ENCODE data around the gene NRIP1. TPM values are rescaled to one million over a fixed set of nuclear protein-coding genes. Genes with fewer than 3 reads are reported as not detected.

The NRIP1 gene
- total RNA-seq, 6 donors from 2014 or later: 10.5 to 47.2 (median 34.8) TPM

DNA sequence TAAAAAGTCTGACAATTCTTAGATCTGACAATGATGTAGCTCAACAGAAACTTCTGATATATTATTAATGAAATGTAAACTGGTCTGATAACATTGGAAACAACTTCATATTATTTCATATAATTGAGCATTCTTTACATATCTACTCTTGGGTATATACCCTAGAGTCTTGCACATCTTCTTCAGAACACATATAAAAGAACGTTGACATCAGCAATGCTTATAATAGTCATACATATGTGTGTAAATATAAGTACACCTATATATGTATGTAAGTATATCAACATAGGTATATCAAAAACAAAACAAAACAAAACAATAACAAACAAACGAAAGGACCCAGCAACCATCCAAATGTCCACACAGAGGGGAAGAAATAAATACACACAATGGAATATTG, 38.4 kb downstream of the NRIP1 start:
- no peaks in the 10 kb centered on the region for H3K9me3 ChIP-seq
- no peaks in the 10 kb centered on the region for H3K27me3 ChIP-seq
- ATAC-seq (ENCODE audit: low FRiP score in 2 of 2) (no peak), DNase-seq (no peak)
- H3K4me3 ChIP-seq: no peak overlapping the region
- peaks cover 4 to 19% (median 14%) of the 10 kb centered on the region in 4 donors for H3K4me1 ChIP-seq
- no peaks in the 10 kb centered on the region for H3K36me3 ChIP-seq
- H3K27ac ChIP-seq: no peak overlapping the region
- no peak for TF ChIP-seq POLR2AphosphoS5 (IDR thresholded peaks at IDR 0.05)
- TF ChIP-seq, protein P1, sequence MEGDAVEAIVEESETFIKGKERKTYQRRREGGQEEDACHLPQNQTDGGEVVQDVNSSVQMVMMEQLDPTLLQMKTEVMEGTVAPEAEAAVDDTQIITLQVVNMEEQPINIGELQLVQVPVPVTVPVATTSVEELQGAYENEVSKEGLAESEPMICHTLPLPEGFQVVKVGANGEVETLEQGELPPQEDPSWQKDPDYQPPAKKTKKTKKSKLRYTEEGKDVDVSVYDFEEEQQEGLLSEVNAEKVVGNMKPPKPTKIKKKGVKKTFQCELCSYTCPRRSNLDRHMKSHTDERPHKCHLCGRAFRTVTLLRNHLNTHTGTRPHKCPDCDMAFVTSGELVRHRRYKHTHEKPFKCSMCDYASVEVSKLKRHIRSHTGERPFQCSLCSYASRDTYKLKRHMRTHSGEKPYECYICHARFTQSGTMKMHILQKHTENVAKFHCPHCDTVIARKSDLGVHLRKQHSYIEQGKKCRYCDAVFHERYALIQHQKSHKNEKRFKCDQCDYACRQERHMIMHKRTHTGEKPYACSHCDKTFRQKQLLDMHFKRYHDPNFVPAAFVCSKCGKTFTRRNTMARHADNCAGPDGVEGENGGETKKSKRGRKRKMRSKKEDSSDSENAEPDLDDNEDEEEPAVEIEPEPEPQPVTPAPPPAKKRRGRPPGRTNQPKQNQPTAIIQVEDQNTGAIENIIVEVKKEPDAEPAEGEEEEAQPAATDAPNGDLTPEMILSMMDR (IDR thresholded peaks at IDR 0.05): no peak
- no peak for TF ChIP-seq EP300 (IDR thresholded peaks at IDR 0.05)
- no peak for TF ChIP-seq POLR2A (IDR thresholded peaks at IDR 0.05)
- 81 to 82% methylated on average over 2 of the region's 2 CpGs for WGBS, 2 donors

DNA sequence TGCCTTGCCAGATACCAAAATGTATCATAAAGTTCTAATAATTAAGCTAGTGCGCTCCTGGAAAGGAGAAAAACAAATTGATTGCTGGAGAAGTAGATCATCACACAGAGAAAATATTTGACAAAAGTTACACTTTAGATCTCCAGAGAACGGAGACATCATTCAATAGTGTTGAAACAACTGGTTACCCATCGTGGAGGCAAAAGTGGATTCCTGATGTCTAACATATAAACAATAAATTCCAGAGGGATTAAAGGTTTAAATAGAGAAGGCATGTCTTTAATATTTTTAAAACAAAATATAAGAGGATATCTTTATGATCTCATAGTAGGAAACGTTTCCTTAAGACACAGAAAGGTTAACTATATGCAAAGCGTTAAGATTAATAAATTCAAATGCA, 41.0 kb downstream of the NRIP1 start:
- 82 to 86% methylated on average over 5 of the region's 5 CpGs for WGBS, 2 donors

DNA sequence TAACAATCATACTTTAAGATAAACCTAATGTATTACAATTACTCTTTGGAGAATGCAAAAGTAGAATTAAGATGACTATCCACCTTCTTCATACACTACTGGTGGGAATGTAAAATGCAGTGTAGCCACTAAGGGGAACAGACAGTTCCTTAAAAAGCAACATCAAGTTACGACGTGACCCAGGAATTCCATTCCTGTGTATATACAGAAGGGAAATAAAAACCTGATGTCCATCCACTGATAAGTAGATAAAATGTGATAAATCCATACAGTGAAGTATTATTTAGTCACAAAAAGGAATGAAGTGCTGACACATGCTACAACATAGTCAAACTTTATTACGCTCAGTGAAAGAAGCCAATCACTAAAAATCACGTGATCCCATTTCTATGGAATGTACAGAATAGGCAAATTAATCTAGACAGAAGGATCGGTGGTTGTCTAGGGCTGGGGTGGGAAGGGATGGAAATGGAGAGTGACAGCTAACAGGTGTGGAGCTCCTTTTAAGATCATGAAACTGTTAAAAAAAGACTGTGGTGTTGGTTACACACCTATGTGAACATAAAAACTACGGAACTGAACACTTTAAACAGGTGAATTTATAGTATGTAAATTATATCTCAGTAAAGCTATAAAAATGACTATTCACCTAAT, 42.1 kb downstream of the NRIP1 start:
- ATAC-seq (ENCODE audit: low FRiP score in 2 of 2) (no peak), DNase-seq (no peak)
- WGBS, 2 donors: 80 to 83% methylated on average over 6 of the region's 6 CpGs
- Histone ChIP-seq H3K36me3 (no peaks in the 10 kb centered on the region), H3K4me1 (peaks cover 0 to 12% (median 4%) of the 10 kb centered on the region in 4 donors), H3K27me3 (no peaks in the 10 kb centered on the region), H3K27ac (no peak overlapping the region), H3K4me3 (no peak overlapping the region), H3K9me3 (no peaks in the 10 kb centered on the region)
- TF ChIP-seq POLR2AphosphoS5 (IDR thresholded peaks at IDR 0.05) (no peak), EP300 (IDR thresholded peaks at IDR 0.05) (no peak), POLR2A (IDR thresholded peaks at IDR 0.05) (no peak)
- TF ChIP-seq, protein P1 (IDR thresholded peaks at IDR 0.05): no peak

More for the DNA sequence above, 41.0 kb downstream of the NRIP1 start:
- TF ChIP-seq EP300 (IDR thresholded peaks at IDR 0.05): no peak
- TF ChIP-seq POLR2A (IDR thresholded peaks at IDR 0.05): no peak
- TF ChIP-seq, protein P1 (IDR thresholded peaks at IDR 0.05): no peak
- no peak for TF ChIP-seq POLR2AphosphoS5 (IDR thresholded peaks at IDR 0.05)
- DNase-seq: no peak
- Histone ChIP-seq H3K9me3 (no peaks in the 10 kb centered on the region), H3K27me3 (no peaks in the 10 kb centered on the region), H3K36me3 (no peaks in the 10 kb centered on the region), H3K27ac (no peak overlapping the region), H3K4me3 (no peak overlapping the region), H3K4me1 (peaks cover 4 to 16% (median 10%) of the 10 kb centered on the region in 4 donors)
- ATAC-seq (ENCODE audit: low FRiP score in 2 of 2): no peak

DNA sequence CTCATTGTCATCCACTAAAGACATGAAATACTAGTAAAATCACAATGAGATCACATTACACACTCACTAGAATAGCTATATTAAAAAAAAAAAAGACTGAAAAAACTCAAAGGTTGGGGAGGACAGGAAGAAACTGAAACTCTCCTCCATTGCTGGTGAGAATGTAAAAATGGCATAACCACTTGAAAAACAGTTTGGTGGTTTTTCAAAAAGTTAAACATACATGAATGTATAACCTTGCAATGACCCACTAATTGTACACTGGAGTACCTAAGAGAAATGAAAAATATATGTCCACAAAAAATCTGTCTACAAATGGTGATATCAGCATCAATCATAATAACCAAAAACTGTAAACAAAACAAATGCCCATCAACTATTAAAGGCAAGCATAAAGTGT, 44.0 kb downstream of the NRIP1 start:
- Histone ChIP-seq H3K9me3 (no peaks in the 10 kb centered on the region), H3K4me3 (no peak overlapping the region), H3K36me3 (no peaks in the 10 kb centered on the region), H3K27me3 (no peaks in the 10 kb centered on the region), H3K4me1 (peaks cover 0 to 7% (median 2%) of the 10 kb centered on the region in 4 donors), H3K27ac (no peak overlapping the region)
- ATAC-seq (ENCODE audit: low FRiP score in 2 of 2) (no peak), DNase-seq (no peak)
- TF ChIP-seq EP300 (IDR thresholded peaks at IDR 0.05) (no peak), POLR2A (IDR thresholded peaks at IDR 0.05) (no peak), POLR2AphosphoS5 (IDR thresholded peaks at IDR 0.05) (no peak)
- TF ChIP-seq, protein P1 (IDR thresholded peaks at IDR 0.05): no peak

DNA sequence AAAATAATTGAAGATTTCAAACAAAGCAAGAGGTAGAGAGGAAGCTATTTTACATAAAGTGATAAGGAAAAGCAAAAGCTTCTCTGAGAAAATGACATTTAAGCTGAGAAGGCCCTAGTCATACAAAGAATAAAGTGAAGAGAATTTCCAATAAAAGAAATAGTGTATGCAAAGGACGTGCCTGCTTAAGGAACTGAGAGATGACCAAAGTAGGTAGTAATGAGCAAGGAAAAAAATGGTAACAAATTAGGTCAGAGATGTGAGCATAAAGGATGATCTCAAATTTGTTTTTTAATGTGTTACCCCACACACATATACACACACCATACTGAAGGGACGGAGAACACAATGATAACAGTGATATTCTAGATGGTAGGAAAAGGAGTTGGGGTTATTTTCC, 46.4 kb downstream of the NRIP1 start:
- no peaks in the 10 kb centered on the region for H3K9me3 ChIP-seq
- 82 to 87% methylated on average over 2 of the region's 2 CpGs for WGBS, 2 donors
- ATAC-seq (ENCODE audit: low FRiP score in 2 of 2) (no peak), DNase-seq (no peak)
- TF ChIP-seq, protein P1 (IDR thresholded peaks at IDR 0.05): no peak
- TF ChIP-seq POLR2AphosphoS5 (IDR thresholded peaks at IDR 0.05) (no peak), EP300 (IDR thresholded peaks at IDR 0.05) (no peak), POLR2A (IDR thresholded peaks at IDR 0.05) (no peak)
- H3K27ac ChIP-seq: no peak overlapping the region
- H3K36me3 ChIP-seq: no peaks in the 10 kb centered on the region
- H3K4me3 ChIP-seq: no peak overlapping the region
- H3K4me1 ChIP-seq: peaks cover 0 to 7% (median 2%) of the 10 kb centered on the region in 4 donors
- no peaks in the 10 kb centered on the region for H3K27me3 ChIP-seq

Data from upper lobe of left lung (tissue), 6 donors.